Stimulated activated CD8-positive, alpha-beta memory T cell treated with anti-CD3 and anti-CD28 coated beads, Interleukin-12 subunit alpha, Interleukin-12 subunit beta, amount 100 ng/mL, for 24 hours (primary cell): ENCODE measurements around the gene HS1BP3.

Source experiments
- DNase-seq: peaks from one replicate; pipeline ENCODE4 v3.0.0-alpha.2; 2020; ENCODE audit errors: extremely low read depth

Gene HS1BP3

GRCh38 chr2:20650877-20651730 is at the start of gene HS1BP3:
Gene HS1BP3 (minus strand): TSS chr2:20651098. CDS start chr2:20651063, 35 bp downstream.
- peak; percentile 71 for DNase-seq

- DNase-seq = no peak
These were observed 48.2 kb upstream of the HS1BP3 start for GRCh38 chr2:20698916-20699613.

GRCh38 chr2:20697322-20697934 is 46.5 kb upstream of the HS1BP3 start:
- no peak for DNase-seq

- no peak for DNase-seq
These were observed 45.5 kb upstream of the HS1BP3 start for GRCh38 chr2:20696366-20696765.

GRCh38 chr2:20693317-20693716 is 42.4 kb upstream of the HS1BP3 start:
- DNase-seq = no peak

GRCh38 chr2:20692081-20692480 is 41.2 kb upstream of the HS1BP3 start:
- no peak for DNase-seq

GRCh38 chr2:20691076-20691734 is 40.3 kb upstream of the HS1BP3 start:
- DNase-seq = no peak

- DNase-seq = no peak
These were observed 38.7 kb upstream of the HS1BP3 start for GRCh38 chr2:20689428-20690264.

GRCh38 chr2:20687260-20687832 is 36.4 kb upstream of the HS1BP3 start:
- no peak for DNase-seq

GRCh38 chr2:20684581-20685063 is 33.7 kb upstream of the HS1BP3 start:
- no peak for DNase-seq

- DNase-seq = no peak
These were observed 31.4 kb upstream of the HS1BP3 start for GRCh38 chr2:20682167-20682920.

GRCh38 chr2:20680744-20681375 is 30.0 kb upstream of the HS1BP3 start:
- no peak for DNase-seq

- no peak for DNase-seq
These were observed 27.9 kb upstream of the HS1BP3 start for GRCh38 chr2:20678780-20679179.

GRCh38 chr2:20678086-20678395 is 27.1 kb upstream of the HS1BP3 start:
- no peak for DNase-seq

- DNase-seq = no peak
These were observed 26.6 kb upstream of the HS1BP3 start for GRCh38 chr2:20677301-20678085.

- no peak for DNase-seq
These were observed 25.7 kb upstream of the HS1BP3 start for GRCh38 chr2:20676353-20677215.

- DNase-seq = no peak
These were observed 24.9 kb upstream of the HS1BP3 start for GRCh38 chr2:20675701-20676352.
